CD4-positive, alpha-beta T cell (primary cell): ENCODE results near the gene SETBP1. TPM values are rescaled to one million over a fixed set of nuclear protein-coding genes. Genes with fewer than 3 reads are reported as not detected.

ENCODE experiments used
- ATAC-seq: fragments of 200-7000 bp; cut with Tn5 transposase; one replicate; pipeline ENCODE4 v1.10.0; 2022; ENCODE audit warnings: mild to moderate bottlenecking; ENCODE audit not compliant: poor library complexity
- CTCF ChIA-PET: fragments of 350-600 bp; sonication (Branson Sonifier 250); formaldehyde crosslinking; loops from one replicate; lab custom pipeline; 2021; ENCODE audit warnings: antibody characterized with exemption, inconsistent platforms; lab: Charles Lee
- POLR2A ChIA-PET: fragments of 350-600 bp; sonication (Branson Sonifier 250); formaldehyde crosslinking; loops from one replicate; lab custom pipeline; 2021; ENCODE audit warnings: antibody characterized with exemption, inconsistent platforms; lab: Charles Lee
- DNase-seq, 14 experiments: peaks; one replicate each; pipeline ENCODE4 v3.0.0-alpha.2; 2013 to 2020; ENCODE audit warnings: mixed read lengths in 2 of 14
- H3K27ac ChIP-seq, 2 donors: one replicate each; pipeline versions ENCODE4 v1.5.1 to v1.7.0; 2013; ENCODE audit warnings: low read length in 2 of 2, low read depth in 1 of 2, mild to moderate bottlenecking in 1 of 2
- H3K27me3 ChIP-seq, 2 experiments: 1 replicate in 1 of 2; 2 replicates in 1 of 2; pipeline versions ENCODE4 v1.6.1 to v1.7.0; 2013; ENCODE audit warnings: low read length in 2 of 2, control low read depth in 1 of 2, mild to moderate bottlenecking in 1 of 2, moderate library complexity in 1 of 2; ENCODE audit not compliant: insufficient read depth in 2 of 2, control insufficient read depth in 1 of 2
- H3K36me3 ChIP-seq: one replicate; pipeline ENCODE4 v1.6.1; 2013; ENCODE audit warnings: low read length, control low read depth; ENCODE audit not compliant: insufficient read depth
- H3K4me1 ChIP-seq: one replicate; pipeline ENCODE4 v1.6.1; 2013; ENCODE audit warnings: low read length, control low read depth; ENCODE audit not compliant: insufficient read depth
- H3K4me3 ChIP-seq: one replicate; pipeline ENCODE4 v1.5.1; 2013; ENCODE audit warnings: mild to moderate bottlenecking, low read length, moderate library complexity
- H3K9me3 ChIP-seq, 2 experiments: 1 replicate in 1 of 2; 2 replicates in 1 of 2; pipeline versions ENCODE4 v1.6.1 to v1.7.0; 2013; ENCODE audit warnings: low read length in 2 of 2, mild to moderate bottlenecking in 2 of 2, control low read depth in 1 of 2, moderate library complexity in 1 of 2; ENCODE audit not compliant: control insufficient read depth in 1 of 2, insufficient read depth in 1 of 2
- H3K27ac Mint-ChIP-seq: one replicate; pipeline ENCODE4 v1.8.0; 2020; ENCODE audit warnings: mixed read lengths
- H3K27me3 Mint-ChIP-seq: one replicate; pipeline ENCODE4 v1.8.0; 2021; ENCODE audit warnings: mixed read lengths
- H3K36me3 Mint-ChIP-seq: one replicate; pipeline ENCODE4 v1.8.0; 2021; ENCODE audit warnings: low read depth, mixed read lengths
- H3K4me1 Mint-ChIP-seq: one replicate; pipeline ENCODE4 v1.8.0; 2021; ENCODE audit warnings: low read depth, mixed read lengths
- H3K4me3 Mint-ChIP-seq: one replicate; pipeline ENCODE4 v1.8.0; 2020; ENCODE audit warnings: mild to moderate bottlenecking, mixed read lengths
- H3K9me3 Mint-ChIP-seq: one replicate; pipeline ENCODE4 v1.8.0; 2020; ENCODE audit warnings: mixed read lengths
- intact Hi-C, 2 experiments: fragments of 100-400 bp; cut with DNase I in 1 of 2; cut with micrococcal nuclease in 1 of 2; formaldehyde crosslinking; loops; one replicate each; pipeline versions ENCODE4 v1.15.1 to v1.9.0; 2023 to 2025; cut with DNase I, micrococcal nuclease
- total RNA-seq, 174 experiments: library from RNA in 2 of 174; stranded (reverse) in 2 of 174; gene quantifications; one replicate each; pipeline ENCODE4 v1.2.3 and lab custom pipeline; 2021 to 2026
- TF ChIP-seq, protein P1 (sequence below): fragments of 200-600 bp; IDR thresholded peaks from one replicate; pipeline ENCODE4 v1.8.0; 2022; ENCODE audit warnings: antibody characterized with exemption, mild to moderate bottlenecking

Gene SETBP1
- total RNA-seq, 2 experiments from 2014 or later: 0.25 to 0.41 TPM

DNA sequence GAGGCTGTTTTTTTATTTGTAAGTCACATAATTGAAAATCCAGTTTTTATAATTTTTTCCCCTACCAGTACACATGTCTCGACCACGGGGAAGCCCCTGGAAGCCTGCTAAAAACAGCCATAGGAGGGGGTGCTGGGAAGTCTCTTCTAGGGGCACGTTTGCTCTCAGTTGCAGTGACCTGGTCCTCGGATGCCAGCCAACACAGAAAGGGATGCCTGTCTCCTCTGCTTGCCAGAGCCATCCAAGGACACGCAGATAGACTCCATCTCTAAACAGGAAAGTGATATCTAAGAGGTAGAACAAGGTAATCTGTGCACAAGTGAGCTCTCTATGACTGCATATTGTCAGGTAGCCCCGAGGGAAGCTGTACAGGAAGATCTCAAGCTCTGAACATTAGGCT, 255.8 kb downstream of the SETBP1 start:
- H3K4me3 Mint-ChIP-seq: no peak overlapping the region
- H3K4me1 ChIP-seq: peaks cover 3% of the 10 kb centered on the region
- peaks cover 0 to 15% of the 10 kb centered on the region in 2 experiments for H3K9me3 ChIP-seq
- CTCF ChIA-PET: no interaction called here
- ATAC-seq (no peak), DNase-seq (no peak)
- TF ChIP-seq, protein P1, sequence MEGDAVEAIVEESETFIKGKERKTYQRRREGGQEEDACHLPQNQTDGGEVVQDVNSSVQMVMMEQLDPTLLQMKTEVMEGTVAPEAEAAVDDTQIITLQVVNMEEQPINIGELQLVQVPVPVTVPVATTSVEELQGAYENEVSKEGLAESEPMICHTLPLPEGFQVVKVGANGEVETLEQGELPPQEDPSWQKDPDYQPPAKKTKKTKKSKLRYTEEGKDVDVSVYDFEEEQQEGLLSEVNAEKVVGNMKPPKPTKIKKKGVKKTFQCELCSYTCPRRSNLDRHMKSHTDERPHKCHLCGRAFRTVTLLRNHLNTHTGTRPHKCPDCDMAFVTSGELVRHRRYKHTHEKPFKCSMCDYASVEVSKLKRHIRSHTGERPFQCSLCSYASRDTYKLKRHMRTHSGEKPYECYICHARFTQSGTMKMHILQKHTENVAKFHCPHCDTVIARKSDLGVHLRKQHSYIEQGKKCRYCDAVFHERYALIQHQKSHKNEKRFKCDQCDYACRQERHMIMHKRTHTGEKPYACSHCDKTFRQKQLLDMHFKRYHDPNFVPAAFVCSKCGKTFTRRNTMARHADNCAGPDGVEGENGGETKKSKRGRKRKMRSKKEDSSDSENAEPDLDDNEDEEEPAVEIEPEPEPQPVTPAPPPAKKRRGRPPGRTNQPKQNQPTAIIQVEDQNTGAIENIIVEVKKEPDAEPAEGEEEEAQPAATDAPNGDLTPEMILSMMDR: no peak
- no peak overlapping the region for H3K27ac Mint-ChIP-seq
- no peaks in the 10 kb centered on the region for H3K9me3 Mint-ChIP-seq
- H3K36me3 ChIP-seq: no peaks in the 10 kb centered on the region
- H3K27me3 Mint-ChIP-seq: peaks cover 15% of the 10 kb centered on the region
- H3K27me3 ChIP-seq: peaks cover 0 to 2% of the 10 kb centered on the region in 2 experiments
- POLR2A ChIA-PET: no interaction called here
- H3K4me1 Mint-ChIP-seq: no peaks in the 10 kb centered on the region
- H3K4me3 ChIP-seq: no peak overlapping the region
- no peak overlapping the region for H3K27ac ChIP-seq
- intact Hi-C loops: loop anchor here in 1 of 2 experiments (2.0 kb wide), 1 partner anchor 20 kb away; no protein-coding TSS in a partner anchor
- H3K36me3 Mint-ChIP-seq: no peaks in the 10 kb centered on the region

DNA sequence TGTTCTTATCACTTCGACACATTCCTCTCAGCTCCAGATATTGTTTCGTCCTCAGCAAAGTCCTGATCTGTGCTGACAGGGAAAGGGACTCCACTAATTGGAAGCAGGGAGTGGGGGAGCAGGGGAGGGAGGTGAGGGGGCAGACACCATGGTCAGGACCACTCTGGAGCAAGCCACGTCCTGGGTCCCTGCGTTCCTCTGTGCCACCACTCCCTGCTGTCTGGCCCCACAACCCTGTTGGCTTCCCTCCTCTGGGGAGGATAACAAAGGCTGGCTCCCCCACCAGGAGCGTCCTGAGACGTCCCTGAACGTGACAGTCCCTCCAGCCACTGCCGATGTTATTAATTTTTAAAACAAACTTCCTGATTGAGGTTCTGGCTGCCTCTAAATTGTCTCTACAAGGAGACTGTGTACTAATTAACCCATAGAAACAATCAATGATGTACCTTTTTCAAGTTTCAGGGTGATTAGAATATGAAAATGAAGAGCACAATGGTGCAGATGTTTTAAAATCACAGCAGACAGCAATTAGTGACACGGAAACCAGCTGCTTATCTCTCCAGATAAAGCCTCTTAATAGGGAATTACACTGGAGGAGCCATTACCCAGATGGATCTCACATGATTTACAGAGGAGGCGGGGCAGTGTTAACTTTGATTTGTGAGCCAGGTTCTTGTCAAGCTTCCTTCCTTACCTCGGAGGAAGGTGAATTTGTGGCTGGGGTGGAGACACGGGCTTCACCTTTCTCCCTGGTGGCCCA, 257.5 kb downstream of the SETBP1 start:
- Histone ChIP-seq H3K9me3 (peaks cover 0 to 15% of the 10 kb centered on the region in 2 experiments), H3K27ac (no peak overlapping the region), H3K4me1 (peaks cover 3% of the 10 kb centered on the region), H3K36me3 (no peaks in the 10 kb centered on the region), H3K27me3 (peaks cover 0 to 2% of the 10 kb centered on the region in 2 experiments), H3K4me3 (no peak overlapping the region)
- intact Hi-C loops: loop anchor here in 1 of 2 experiments (2.0 kb wide), 1 partner anchor 19 kb away; no protein-coding TSS in a partner anchor
- ChIA-PET CTCF (no interaction called here), POLR2A (no interaction called here)
- no peaks in the 10 kb centered on the region for H3K36me3 Mint-ChIP-seq
- no peak overlapping the region for H3K27ac Mint-ChIP-seq
- no peak overlapping the region for H3K4me3 Mint-ChIP-seq
- TF ChIP-seq, protein P1: no peak
- peaks cover 15% of the 10 kb centered on the region for H3K27me3 Mint-ChIP-seq
- ATAC-seq (no peak), DNase-seq (no peak)
- no peaks in the 10 kb centered on the region for H3K9me3 Mint-ChIP-seq
- H3K4me1 Mint-ChIP-seq: no peaks in the 10 kb centered on the region

DNA sequence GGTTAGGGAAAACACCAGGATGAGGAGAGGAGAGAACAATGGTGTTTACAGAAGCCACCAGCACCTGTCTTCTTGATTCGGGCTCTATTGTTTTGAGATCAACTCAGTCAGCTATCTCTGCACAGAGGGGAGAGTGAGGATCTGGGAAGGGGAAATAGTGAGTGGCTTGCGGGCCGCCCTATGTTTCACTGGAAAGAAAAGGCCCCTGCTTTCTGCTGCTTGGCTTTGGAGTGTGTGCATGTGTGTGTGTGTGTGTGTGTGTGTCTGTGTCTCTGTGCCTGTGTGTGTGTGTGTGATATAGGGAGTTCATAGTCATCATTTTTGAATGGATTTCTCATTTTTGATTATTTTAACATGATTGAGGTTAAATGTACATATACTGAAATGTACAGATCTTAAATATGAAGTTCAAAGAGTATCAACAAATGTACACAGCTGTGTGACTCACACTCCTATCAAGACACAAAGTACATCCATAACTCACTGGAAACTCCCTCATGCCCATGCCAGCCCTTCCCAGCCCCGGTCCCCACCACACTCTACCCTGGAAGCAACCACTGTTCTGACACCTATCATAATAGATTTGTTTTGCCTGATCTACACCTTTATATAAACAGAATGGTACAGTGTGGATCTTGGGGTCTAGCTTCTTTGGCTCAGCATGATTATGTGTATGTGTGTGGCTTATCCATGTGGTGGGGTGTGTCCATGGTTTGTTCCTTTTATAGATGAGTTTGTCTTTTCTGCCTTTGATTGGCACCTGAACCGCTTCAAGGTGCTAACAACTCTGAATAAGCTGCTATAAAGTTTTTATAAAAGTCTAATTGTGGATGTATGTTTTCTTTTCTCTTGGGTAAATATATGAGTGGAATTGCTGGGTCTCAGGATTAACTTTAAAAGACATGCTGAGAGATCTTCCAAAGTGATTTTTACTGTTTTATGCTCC, 258.3 kb downstream of the SETBP1 start:
- peaks cover 0 to 6% of the 10 kb centered on the region in 2 experiments for H3K9me3 ChIP-seq
- Mint-ChIP-seq H3K36me3 (no peaks in the 10 kb centered on the region), H3K27me3 (peaks cover 15% of the 10 kb centered on the region), H3K27ac (no peak overlapping the region), H3K4me3 (no peak overlapping the region), H3K9me3 (no peaks in the 10 kb centered on the region), H3K4me1 (no peaks in the 10 kb centered on the region)
- no peaks in the 10 kb centered on the region for H3K36me3 ChIP-seq
- H3K4me3 ChIP-seq: no peak overlapping the region
- peaks cover 0 to 2% of the 10 kb centered on the region in 2 experiments for H3K27me3 ChIP-seq
- intact Hi-C loops: no loop called here
- DNase-seq (no peak), ATAC-seq (no peak)
- CTCF ChIA-PET: no interaction called here
- no peak overlapping the region for H3K27ac ChIP-seq
- POLR2A ChIA-PET: no interaction called here
- H3K4me1 ChIP-seq: no peaks in the 10 kb centered on the region
- TF ChIP-seq, protein P1: no peak
